WTC11 (cell line): Measurements from ENCODE around the gene CAMTA1.

Experiments used
- IRF2 ChIP-seq: sonication (generic); formaldehyde crosslinking; IDR thresholded peaks from 2 replicates; pipeline ENCODE4 v1.8.0; 2022; ENCODE audit warnings: low read depth, missing genetic modification reagents, borderline replicate concordance
- TF ChIP-seq, protein P1 (sequence below): fragments of 200-600 bp; IDR thresholded peaks from 2 replicates; pipeline ENCODE4 v1.8.0; 2022; ENCODE audit warnings: antibody characterized with exemption
- TF ChIP-seq, protein P2 (sequence below): sonication (generic); formaldehyde crosslinking; IDR thresholded peaks from 2 replicates; pipeline ENCODE4 v1.8.1; 2023; ENCODE audit warnings: mild to moderate bottlenecking, missing genetic modification reagents, moderate library complexity
- TF ChIP-seq, protein P3 (sequence below): sonication (generic); formaldehyde crosslinking; IDR thresholded peaks from 2 replicates; pipeline ENCODE4 v1.8.1; 2023; ENCODE audit warnings: mild to moderate bottlenecking, missing genetic modification reagents, moderate library complexity
- TF ChIP-seq, protein P4 (sequence below): sonication (generic); formaldehyde crosslinking; conservative IDR thresholded peaks from 2 replicates; pipeline ENCODE4 v1.8.1; 2022; ENCODE audit warnings: mild to moderate bottlenecking, missing genetic modification reagents
- TF ChIP-seq, protein P5 (sequence below): sonication (generic); formaldehyde crosslinking; IDR thresholded peaks from 2 replicates; pipeline ENCODE4 v1.8.0; 2023; ENCODE audit warnings: missing genetic modification reagents

DNA sequence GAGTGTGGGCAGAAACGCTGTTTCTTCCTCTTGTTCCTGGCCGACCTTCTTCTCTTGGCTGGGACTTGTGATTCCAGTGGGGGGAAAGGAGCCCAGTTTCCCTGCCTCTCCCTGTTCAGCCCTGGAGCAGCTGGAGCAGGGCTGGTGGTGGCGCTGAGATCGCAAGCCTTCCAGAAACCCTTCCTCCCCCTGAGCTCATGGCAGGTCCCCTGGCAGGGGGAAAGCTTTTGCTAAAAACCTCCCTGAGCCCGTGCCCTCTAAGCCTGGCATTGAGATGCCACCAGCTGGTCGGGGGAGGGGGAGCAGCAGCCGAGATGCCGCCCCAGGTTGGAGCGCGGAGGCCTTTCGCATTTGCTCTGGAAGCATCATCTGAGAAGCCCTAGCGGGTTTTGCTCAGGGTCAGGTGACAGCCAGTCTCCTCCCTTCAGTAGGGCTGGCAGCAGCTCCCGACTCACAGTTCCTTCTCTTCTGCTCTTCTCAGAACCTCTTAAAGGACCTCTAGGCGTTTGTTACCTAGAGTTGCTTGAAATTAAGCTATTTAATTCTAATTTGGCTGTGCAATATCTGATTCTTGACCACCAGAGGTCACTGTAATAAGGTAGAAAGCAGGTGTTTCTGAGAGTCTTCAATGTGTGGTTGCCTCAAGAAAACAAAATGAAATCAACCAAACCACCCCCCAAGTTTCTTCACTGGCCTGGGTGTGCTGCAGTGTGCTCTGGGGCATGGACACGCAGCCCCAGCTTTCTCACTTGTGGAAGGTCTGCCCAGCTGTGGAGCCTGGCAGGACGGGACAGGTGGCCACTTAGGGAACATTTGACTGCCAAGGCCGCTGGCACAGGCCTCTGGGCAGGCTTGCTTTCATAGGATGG is 257.3 kb downstream of the CAMTA1 start:
- TF ChIP-seq IRF2, result no peak
- TF ChIP-seq, protein P1, sequence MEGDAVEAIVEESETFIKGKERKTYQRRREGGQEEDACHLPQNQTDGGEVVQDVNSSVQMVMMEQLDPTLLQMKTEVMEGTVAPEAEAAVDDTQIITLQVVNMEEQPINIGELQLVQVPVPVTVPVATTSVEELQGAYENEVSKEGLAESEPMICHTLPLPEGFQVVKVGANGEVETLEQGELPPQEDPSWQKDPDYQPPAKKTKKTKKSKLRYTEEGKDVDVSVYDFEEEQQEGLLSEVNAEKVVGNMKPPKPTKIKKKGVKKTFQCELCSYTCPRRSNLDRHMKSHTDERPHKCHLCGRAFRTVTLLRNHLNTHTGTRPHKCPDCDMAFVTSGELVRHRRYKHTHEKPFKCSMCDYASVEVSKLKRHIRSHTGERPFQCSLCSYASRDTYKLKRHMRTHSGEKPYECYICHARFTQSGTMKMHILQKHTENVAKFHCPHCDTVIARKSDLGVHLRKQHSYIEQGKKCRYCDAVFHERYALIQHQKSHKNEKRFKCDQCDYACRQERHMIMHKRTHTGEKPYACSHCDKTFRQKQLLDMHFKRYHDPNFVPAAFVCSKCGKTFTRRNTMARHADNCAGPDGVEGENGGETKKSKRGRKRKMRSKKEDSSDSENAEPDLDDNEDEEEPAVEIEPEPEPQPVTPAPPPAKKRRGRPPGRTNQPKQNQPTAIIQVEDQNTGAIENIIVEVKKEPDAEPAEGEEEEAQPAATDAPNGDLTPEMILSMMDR, result peak; percentile 57
- TF ChIP-seq, protein P2, sequence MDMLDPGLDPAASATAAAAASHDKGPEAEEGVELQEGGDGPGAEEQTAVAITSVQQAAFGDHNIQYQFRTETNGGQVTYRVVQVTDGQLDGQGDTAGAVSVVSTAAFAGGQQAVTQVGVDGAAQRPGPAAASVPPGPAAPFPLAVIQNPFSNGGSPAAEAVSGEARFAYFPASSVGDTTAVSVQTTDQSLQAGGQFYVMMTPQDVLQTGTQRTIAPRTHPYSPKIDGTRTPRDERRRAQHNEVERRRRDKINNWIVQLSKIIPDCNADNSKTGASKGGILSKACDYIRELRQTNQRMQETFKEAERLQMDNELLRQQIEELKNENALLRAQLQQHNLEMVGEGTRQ (CRISPR knock-in tag), result no peak
- TF ChIP-seq, protein P3, sequence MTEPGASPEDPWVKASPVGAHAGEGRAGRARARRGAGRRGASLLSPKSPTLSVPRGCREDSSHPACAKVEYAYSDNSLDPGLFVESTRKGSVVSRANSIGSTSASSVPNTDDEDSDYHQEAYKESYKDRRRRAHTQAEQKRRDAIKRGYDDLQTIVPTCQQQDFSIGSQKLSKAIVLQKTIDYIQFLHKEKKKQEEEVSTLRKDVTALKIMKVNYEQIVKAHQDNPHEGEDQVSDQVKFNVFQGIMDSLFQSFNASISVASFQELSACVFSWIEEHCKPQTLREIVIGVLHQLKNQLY (CRISPR knock-in tag), result no peak
- TF ChIP-seq, protein P4, sequence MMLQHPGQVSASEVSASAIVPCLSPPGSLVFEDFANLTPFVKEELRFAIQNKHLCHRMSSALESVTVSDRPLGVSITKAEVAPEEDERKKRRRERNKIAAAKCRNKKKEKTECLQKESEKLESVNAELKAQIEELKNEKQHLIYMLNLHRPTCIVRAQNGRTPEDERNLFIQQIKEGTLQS (CRISPR knock-in tag), result no peak
- TF ChIP-seq, protein P5, sequence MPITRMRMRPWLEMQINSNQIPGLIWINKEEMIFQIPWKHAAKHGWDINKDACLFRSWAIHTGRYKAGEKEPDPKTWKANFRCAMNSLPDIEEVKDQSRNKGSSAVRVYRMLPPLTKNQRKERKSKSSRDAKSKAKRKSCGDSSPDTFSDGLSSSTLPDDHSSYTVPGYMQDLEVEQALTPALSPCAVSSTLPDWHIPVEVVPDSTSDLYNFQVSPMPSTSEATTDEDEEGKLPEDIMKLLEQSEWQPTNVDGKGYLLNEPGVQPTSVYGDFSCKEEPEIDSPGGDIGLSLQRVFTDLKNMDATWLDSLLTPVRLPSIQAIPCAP (CRISPR knock-in tag), result no peak
